DOHH2 (cell line): ENCODE results near the gene AGK.

Experiments used
- CTCF ChIP-seq: fragments of 200-600 bp; sonication (generic); IDR thresholded peaks from one replicate; pipeline ENCODE4 v1.5.1; 2014; ENCODE audit warnings: antibody characterized with exemption, mild to moderate bottlenecking, low read depth, low read length; ENCODE audit not compliant: poor library complexity, severe bottlenecking
- EZH2phosphoT487 ChIP-seq: fragments of 200-600 bp; sonication (generic); IDR thresholded peaks from 2 replicates; pipeline ENCODE4 v1.6.1; 2017; ENCODE audit warnings: borderline replicate concordance, mild to moderate bottlenecking, antibody characterized with exemption, low read length, moderate library complexity, mixed read lengths

- peak; percentile 31 for TF ChIP-seq CTCF
- TF ChIP-seq EZH2phosphoT487 = no peak
Observed at GRCh38 chr7:141649865-141650634, 98.8 kb downstream of the AGK start.
